NB4 (cell line): Measurements from ENCODE around the gene LTBP4.

Source experiments
- DNase-seq: peaks from one replicate; pipeline ENCODE4 v3.0.0; 2010; ENCODE audit warnings: low read depth
- H3K4me3 ChIP-seq: one replicate; pipeline ENCODE4 v1.5.1; 2011; ENCODE audit warnings: mild to moderate bottlenecking, low read depth, low read length, moderate library complexity
- MYC ChIP-seq: IDR thresholded peaks from 2 replicates; pipeline ENCODE4 v1.6.1; 2011; ENCODE audit warnings: low read depth, low read length
- POLR2A ChIP-seq: IDR thresholded peaks from 2 replicates; pipeline ENCODE4 v1.6.1; 2011; ENCODE audit warnings: mild to moderate bottlenecking; ENCODE audit not compliant: insufficient read length; ENCODE audit errors: extremely low read depth
- TF ChIP-seq, protein P1 (sequence below): IDR thresholded peaks from one replicate; pipeline ENCODE4 v1.5.1; 2012; ENCODE audit warnings: low read depth, low read length
- TF ChIP-seq, protein P2 (sequence below): IDR thresholded peaks from 2 replicates; pipeline ENCODE4 v1.6.1; 2011; ENCODE audit warnings: low read depth, low read length

Gene LTBP4

DNA sequence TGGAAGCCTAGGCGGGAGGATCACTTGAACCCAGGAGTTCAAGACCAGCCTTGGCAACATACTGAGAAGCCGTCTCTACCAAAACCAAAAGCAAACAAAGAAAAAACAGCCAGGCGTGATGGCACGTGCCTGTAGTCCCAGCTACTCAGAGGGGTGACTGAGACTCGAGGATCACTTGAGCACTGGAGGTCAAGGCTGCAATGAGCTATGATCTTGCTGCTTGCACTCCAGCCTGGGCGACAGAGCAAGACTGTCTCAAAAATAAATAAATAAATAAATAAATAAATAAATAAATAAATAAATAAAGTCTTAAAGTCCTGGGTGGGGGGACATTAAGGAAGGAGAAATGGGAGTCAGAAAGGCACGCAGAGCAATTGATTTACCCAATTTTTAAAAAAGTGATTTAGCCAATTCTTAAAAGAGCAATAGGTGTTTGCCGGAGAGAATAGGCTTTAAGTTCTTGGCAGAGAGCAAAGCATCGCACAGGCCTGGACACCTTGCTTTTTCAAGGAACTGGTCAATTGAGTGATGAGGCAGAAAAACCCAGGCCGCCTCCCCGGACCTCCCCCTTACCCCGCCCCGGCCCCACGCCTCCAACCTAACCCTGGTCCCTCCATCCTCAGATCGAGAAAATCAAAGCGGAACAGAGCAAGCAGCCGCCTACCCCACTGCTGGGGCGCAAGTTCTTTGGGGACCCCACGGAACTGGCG, 34.0 kb upstream of the LTBP4 start:
- TF ChIP-seq, protein P1, sequence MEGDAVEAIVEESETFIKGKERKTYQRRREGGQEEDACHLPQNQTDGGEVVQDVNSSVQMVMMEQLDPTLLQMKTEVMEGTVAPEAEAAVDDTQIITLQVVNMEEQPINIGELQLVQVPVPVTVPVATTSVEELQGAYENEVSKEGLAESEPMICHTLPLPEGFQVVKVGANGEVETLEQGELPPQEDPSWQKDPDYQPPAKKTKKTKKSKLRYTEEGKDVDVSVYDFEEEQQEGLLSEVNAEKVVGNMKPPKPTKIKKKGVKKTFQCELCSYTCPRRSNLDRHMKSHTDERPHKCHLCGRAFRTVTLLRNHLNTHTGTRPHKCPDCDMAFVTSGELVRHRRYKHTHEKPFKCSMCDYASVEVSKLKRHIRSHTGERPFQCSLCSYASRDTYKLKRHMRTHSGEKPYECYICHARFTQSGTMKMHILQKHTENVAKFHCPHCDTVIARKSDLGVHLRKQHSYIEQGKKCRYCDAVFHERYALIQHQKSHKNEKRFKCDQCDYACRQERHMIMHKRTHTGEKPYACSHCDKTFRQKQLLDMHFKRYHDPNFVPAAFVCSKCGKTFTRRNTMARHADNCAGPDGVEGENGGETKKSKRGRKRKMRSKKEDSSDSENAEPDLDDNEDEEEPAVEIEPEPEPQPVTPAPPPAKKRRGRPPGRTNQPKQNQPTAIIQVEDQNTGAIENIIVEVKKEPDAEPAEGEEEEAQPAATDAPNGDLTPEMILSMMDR = no peak
- TF ChIP-seq POLR2A = no peak
- TF ChIP-seq MYC = no peak
- TF ChIP-seq, protein P2, sequence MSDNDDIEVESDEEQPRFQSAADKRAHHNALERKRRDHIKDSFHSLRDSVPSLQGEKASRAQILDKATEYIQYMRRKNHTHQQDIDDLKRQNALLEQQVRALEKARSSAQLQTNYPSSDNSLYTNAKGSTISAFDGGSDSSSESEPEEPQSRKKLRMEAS = no peak
- DNase-seq = no peak
- H3K4me3 ChIP-seq = no peak overlapping the region

DNA sequence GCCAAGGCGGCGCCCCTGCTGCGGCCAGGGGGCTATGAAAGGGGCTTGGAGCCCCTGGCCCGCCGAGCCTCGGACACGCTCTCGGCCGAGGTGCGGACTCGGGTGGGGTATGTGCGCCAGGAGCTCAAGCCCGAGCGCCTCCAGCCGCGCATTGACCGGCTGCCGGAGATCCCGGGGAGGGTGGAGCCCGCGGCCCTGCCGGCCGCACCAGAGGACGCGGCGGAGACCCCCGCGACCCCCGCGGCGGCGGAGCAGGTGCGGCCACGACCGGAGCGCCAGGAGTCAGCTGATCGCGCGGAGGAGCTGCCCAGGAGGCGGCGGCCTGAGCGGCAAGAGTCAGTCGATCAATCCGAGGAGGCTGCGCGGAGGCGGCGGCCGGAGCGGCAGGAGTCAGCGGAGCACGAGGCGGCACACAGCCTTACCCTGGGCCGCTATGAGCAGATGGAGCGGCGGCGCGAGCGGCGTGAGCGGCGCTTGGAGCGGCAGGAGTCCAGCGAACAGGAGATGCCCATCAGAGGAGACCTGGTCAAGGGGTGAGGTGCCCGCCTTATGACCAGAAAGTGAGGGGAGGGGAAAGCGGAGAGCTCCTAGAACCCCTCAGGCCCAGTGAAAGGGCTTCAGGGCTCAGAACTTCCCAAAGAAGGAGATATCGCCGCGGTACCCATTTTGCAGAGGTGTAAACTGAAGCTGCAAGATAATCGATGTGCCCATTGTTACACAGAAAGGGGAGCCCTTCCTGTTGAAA, 33.2 kb upstream of the LTBP4 start:
- TF ChIP-seq, protein P2 = no peak
- TF ChIP-seq POLR2A (no peak), MYC (no peak)
- TF ChIP-seq, protein P1 = no peak
- H3K4me3 ChIP-seq = no peak overlapping the region
- DNase-seq = no peak

DNA sequence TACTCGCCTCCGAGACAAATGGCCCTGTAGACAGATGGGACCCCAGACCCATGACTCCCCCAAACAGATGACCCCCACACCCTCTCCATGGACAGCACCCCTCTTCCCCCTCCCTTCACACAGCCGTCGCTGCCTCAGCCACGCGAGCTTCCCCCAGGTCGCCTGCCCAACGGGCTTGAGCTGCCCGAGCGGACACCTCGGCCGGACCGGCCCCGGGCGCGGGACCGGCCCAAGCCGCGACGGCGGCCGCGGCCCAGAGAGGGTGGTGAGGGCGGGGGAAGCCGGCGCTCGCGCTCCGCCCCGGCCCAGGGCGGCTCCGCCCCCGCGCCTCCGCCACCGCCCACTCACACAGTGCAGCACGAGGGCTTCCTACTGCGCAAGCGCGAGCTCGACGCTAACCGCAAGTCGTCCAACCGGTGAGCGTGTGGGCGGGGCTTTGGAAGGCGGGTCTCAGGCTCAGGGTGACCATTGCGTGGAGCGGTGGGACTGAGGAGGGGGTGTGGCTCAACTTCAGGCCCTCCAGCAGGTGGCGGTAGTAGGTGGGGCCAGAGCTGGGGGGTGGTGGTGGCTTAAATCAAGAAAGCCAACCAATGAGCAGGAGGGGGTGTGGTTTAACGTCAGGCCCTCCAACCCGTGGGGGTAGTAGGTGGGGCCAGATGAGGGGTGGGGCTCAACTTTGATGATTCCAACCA, 30.7 kb upstream of the LTBP4 start:
- TF ChIP-seq POLR2A = no peak
- TF ChIP-seq, protein P2 = 0 out of 2 replicates have a peak, but pooled peaks have one; percentile 3
- peak overlapping the region; percentile 25 for H3K4me3 ChIP-seq
- peak; percentile 95 for DNase-seq

DNA sequence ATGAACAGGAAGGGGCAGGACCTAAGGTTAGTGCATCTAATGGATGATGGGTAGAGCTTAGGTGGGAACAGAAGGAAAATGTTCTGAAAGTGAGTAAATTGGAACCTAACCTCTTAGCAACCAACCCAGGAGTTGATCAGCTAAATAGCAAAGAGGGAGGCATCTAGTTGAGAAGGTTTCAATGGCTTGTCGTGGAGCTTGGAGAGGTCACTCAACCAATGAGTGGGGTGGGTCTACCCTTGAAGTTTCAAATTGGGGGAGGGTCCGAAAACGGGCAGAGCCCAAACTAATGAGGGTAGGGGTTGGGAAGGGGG, 30.2 kb upstream of the LTBP4 start:
- TF ChIP-seq MYC = no peak
- TF ChIP-seq, protein P1 = no peak
- TF ChIP-seq, protein P2 = no peak
- TF ChIP-seq POLR2A = no peak
- H3K4me3 ChIP-seq = no peak overlapping the region
- DNase-seq = no peak

DNA sequence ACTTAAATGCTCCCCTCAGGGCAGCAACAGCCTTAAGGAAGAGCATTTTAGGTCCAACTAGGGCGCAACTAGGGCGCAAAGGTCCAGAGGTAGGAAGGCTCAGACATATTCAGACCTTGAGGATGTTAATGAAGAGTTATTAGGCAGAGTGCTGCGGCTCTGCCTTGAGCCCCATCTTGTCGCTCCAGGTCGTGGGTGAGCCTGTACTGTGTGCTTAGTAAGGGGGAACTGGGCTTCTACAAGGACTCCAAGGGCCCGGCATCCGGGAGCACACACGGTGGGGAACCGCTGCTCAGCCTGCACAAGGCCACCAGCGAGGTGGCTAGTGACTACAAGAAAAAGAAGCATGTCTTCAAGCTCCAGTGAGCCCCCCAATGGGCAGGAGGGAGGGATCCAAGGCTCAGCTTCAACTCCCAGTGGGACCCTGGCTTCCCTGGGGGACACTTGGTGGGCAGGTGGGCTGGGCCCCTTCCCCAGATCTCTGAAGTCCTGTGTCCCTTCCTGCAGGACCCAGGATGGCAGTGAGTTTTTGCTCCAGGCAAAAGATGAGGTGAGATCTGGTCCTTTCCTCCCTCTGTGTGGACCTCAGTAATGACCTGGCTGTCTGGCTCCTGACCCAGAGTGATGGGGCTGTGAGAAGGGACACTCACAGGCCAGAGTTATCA, 29.2 kb upstream of the LTBP4 start:
- no peak for DNase-seq
- H3K4me3 ChIP-seq = no peak overlapping the region
- TF ChIP-seq MYC (no peak), POLR2A (no peak)
- TF ChIP-seq, protein P1 = no peak
- TF ChIP-seq, protein P2 = no peak
